Occipital lobe (tissue), 2 donors: ENCODE measurements around the gene SHC2. TPM values are rescaled to one million over a fixed set of nuclear protein-coding genes. Genes with fewer than 3 reads are reported as not detected.
"Not testable (repeated sequence)": the region's sequence is repeated elsewhere in the genome, so short reads cannot be mapped to it uniquely, and the experiment has no call there.

Experiments
- DNase-seq: peaks from one replicate; lab custom pipeline; 2025; lab: John Stamatoyannopoulos, UW
- total RNA-seq: library from RNA; depleted of rRNA; stranded (reverse); fragments of >200 nt; gene quantifications from one replicate; pipeline ENCODE4 v1.2.3, GENCODE V29; 2014

The SHC2 gene
- total RNA-seq, 1 donor from 2014 or later, result 13.9 TPM

DNA sequence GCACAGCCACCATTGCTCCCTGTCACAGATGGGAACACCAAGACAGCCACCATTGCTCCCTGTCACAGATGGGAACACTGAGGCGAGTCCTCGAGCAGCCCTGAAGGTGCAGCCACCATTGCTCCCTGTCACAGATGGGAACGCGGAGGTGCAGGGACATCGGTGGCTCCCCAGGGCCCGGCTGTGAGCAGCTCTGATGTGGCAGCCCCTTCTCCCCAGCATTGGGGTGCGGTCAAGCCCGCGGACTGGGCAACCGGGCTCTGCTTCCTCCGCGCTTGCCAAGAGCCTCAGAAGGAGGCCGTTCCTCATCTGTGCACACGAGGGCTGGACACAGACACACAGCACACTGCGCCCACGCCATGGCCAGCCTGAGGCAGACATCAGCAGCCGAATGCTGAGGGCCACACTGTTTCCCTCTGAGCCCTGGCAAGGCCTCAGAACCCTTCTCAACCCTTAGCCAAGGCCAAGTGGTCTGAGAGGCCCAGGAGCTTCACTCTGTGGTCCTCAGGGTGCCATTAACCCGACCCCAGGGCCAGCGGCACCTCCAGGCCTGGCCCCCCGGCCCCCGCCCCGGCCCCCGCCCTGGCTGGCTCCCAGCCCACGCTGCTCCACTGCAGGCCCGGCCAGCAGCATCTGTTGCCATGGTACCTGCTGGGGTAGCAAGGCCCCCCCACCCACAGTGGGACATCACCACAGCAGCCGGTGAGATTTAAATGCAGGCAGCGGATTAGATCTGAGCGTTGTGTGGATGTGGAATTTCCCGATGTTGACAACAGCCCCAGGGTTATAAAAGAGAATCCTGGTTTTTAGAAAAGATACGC is 70.2 kb downstream of the SHC2 start:
- no peak for DNase-seq

DNA sequence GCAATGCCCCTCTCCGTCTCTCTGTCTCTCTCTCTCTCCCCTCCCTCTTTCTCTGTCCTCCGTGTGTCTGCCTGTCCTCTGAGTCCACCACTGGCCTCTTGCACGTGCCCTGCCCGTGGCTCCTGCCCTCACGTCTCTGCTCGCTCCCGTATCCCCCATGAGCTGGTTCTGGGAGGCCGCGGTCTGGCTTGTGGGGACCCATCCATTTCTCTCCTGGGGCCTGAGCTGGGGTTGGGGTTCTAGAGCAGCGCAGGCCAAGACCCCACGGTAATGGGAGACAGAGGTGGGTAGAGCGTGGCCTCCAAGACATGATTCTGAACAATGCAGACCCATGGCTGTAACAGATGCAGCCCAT is 70.9 kb downstream of the SHC2 start:
- DNase-seq, result no peak

DNA sequence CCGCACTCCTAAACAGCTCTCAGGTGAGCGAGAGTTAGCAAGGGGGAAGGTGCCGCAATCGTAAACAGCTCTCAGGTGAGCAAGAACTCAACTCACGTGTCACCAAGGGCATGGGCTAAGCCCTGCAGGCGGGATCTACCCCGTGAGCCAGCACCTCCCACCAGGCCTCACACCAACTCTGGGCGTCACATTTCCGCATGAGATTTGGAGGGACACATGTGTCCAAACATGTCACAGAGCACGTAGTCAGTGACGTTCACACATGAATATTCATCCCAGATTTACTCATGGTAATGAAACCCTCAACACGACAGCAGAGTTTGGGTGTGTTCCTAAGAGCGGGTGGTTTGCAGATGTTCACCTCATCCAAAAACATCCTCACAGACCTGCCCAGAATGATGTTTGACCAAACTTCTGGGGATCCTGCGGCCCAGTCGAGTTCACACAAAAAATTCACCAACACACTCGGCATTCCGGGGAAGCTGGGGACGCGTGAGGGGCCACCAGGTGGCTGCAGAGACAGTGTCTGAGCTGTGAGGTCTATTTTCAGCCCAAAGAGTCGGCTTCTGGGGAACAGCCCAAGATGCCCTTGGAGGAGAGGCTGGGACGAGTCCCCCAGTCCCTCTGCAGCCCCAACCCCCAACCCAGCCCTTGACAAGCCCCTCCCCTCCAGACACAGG is 71.4 kb downstream of the SHC2 start:
- DNase-seq, result no peak

DNA sequence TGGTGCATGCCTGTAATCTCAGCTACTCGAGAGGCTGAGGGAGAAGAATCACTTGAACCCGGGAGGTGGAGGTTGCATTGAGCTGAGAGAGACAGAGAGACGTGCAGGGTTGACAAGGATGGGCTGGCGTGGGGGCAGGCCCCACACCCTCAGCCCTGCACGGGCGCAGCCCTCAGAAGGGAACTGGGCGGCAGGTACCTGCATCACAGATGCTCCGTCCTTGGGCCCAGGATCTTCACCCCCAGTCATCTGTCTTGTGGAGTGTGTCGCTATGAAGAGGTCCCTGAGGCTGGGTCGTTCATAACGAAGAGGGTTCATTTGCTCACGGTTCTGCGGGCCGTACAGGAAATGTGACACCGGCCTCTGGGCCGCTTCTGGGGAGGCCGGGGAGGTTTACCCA is 72.1 kb downstream of the SHC2 start:
- DNase-seq, result no peak

DNA sequence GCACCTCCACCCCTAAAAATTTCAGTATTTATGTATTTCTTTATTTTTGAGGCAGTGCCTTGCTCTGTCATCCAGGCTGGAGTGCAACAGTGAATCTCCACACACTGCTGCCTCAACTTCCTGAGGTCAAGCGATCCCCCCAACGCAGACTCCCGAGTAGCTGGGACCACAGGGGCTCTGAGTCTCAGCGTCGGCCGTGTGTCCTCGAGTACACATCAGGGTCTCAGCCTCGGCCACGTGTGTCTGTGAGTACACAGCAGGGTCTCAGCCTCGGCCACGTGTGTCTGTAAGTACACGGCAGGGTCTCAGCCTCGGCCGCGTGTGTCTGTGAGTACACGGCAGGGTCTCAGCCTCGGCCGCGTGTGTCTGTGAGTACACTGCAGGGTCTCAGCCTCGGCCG is 73.1 kb downstream of the SHC2 start:
- no peak for DNase-seq

DNA sequence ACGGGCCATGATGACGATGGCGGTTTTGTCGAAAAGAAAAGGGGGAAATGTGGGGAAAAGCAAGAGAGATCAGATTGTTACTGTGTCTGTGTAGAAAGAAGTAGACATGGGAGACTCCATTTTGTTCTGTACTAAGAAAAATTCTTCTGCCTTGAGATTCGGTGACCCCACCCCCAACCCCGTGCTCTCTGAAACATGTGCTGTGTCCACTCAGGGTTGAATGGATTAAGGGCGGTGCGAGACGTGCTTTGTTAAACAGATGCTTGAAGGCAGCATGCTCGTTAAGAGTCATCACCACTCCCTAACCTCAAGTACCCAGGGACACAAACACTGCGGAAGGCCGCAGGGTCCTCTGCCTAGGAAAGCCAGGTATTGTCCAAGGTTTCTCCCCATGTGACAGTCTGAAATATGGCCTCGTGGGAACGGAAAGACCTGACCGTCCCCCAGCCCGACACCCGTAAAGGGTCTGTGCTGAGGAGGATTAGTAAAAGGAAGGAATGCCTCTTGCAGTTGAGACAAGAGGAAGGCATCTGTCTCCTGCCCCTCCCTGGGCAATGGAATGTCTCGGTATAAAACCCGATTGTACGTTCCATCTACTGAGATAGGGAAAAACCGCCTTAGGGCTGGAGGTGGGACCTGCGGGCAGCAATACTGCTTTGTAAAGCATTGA is 74.1 kb downstream of the SHC2 start:
- not testable (repeated sequence) for DNase-seq

DNA sequence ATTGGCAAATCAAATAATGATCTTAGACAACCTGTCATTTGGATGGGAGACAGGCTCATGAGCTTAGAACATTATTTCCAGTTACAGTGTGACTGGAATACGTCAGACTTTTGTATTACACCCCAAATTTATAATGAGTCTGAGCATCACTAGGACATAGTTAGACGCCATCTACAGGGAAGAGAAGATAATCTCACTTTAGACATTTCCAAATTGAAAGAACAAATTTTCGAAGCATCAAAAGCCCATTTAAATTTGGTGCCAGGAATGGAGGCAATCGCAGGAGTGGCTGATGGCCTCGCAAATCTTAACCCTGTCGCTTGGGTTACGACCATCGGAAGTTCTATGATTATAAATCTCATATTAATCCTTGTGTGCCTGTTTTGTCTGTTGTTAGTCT is 74.6 kb downstream of the SHC2 start:
- not testable (repeated sequence) for DNase-seq

DNA sequence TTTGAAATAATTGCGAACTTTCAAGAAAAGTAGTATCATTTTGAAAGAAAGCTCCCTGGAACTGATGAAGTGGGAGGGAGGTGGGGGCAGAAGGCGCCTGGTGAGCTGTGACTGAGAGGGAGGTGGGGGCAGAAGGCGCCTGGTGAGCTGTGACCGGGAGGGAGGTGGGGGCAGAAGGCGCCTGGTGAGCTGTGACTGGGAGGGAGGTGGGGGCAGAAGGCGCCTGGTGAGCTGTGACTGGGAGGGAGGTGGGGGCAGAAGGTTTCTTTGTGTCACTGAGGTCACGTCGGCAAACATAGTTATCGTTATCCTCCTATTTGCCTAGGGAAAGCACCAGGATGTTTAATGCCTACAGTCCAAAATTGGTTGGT is 76.0 kb downstream of the SHC2 start:
- no peak for DNase-seq

DNA sequence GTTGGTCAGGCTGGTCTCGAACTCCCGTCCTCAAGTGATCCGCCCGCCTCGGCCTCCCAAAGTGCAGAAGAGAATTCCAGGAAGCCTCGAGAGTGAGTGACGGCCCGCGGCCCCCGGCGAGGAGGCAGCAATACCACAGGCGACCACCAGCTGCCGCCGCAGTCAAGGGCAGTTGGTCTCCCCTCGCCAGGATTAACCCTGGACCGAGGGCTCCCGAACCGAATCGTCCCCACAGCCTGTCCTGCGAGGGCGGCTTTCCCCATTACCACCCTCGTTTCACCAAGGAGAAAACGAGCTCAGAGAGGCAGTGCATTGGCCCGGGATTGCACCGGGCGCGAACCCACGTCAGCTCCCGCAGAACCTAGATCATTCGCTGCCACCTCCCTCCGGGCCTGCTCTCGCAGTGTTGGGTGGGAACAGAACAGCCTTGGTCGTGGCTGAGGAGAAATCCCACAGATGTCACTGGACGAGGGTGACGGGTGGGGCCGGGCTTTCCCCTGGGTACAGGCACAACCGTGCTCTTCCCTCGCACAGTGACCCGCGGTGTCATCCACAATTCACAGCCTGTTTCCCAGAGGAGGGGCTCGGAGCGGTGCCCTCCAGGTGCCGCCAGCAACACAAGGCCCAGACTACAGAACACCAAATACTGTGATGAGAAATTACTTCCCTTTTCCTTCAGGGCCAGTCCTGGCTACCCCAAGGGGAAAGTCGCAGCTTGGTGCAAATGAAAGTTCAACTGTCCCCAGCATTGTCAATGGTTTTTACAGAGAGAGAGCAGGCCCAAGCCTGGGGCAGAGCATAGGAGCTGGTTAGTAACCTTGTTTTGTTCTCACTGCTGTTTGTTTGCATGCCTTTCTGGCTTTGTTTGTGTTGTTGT is 76.7 kb downstream of the SHC2 start:
- no peak for DNase-seq

DNA sequence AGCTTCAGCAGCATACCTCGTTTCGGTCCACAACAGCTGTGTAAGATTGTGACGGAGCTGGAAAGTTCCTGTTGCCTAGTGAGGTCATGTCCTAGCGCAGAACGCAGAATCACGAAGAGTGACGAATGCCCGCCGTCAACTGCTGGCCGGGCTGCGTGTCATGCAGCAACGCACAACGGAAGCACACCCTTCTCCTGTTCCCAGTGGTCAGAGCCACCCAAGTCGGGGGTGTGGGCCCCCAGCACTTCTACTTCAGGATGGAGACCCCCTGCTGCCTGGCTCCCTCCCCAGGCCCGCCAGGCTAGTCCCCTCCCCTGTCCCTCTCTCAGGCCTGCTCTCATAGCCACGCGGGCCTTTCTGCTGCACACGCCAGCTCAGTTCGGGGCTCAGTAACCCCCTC is 77.8 kb downstream of the SHC2 start:
- no peak for DNase-seq

DNA sequence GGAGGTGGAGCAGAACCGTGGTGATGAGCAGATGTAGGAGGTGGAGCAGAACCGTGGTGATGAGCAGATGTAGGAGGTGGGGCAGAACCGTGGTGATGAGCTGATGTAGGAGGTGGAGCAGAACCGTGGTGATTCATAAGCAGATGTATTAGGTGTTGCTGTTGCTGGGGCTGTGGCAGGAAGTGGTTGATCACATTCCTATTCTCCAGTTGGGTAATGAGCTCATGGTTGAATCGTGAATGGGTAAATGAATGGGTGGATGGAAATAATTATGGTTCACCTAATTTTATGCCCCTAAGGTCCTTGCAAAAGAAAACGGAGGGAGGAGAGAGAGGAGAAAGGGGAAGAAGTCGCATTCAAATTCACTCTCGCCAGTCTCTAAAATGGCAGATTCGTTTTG is 78.3 kb downstream of the SHC2 start:
- DNase-seq, result not testable (repeated sequence)

DNA sequence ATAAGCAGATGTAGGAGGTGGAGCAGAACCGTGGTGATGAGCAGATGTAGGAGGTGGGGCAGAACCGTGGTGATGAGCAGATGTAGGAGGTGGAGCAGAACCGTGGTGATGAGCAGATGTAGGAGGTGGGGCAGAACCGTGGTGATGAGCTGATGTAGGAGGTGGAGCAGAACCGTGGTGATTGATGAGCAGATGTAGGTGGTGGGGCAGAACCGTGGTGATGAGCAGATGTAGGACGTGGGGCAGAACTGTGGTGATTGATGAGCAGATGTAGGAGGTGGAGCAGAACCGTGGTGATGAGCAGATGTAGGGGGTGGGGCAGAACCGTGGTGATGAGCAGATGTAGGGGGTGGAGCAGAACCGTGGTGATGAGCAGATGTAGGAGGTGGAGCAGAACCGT is 78.9 kb downstream of the SHC2 start:
- DNase-seq, result not testable (repeated sequence)

DNA sequence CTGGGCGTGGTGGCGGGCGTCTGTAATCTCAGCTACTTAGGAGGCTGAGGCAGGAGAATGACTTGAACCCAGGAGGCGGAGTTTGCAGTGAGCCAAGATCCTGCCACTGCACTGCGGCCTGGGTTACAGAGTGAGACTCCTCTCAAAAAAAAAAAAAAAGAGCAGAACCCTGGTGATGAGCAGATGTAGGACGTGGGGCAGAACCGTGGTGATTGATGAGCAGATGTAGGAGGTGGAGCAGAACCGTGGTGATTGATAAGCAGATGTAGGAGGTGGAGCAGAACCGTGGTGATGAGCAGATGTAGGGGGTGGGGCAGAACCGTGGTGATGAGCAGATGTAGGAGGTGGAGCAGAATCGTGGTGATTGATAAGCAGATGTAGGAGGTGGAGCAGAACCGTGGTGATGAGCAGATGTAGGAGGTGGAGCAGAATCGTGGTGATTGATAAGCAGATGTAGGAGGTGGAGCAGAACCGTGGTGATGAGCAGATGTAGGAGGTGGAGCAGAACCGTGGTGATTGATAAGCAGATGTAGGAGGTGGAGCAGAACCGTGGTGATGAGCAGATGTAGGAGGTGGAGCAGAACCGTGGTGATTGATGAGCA is 80.1 kb downstream of the SHC2 start:
- not testable (repeated sequence) for DNase-seq

DNA sequence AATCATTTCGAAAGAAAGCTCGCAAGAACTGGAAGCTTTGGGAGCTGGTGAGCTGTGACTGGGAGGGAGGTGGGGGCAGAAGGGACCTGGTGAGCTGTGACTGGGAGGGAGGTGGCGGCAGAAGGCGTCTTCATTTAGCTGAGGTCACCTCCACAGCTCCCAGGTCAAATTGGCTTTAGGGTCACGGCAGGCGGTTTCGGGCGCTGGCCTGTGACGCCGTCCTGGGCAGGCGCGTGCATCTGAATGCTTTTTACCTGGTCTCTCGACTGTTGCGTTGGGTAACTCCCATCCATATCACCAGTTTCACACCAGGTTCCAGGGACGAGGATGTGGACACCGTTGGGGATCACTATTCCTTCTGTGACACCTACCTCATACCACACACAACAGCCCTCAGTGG is 81.0 kb downstream of the SHC2 start:
- no peak for DNase-seq

DNA sequence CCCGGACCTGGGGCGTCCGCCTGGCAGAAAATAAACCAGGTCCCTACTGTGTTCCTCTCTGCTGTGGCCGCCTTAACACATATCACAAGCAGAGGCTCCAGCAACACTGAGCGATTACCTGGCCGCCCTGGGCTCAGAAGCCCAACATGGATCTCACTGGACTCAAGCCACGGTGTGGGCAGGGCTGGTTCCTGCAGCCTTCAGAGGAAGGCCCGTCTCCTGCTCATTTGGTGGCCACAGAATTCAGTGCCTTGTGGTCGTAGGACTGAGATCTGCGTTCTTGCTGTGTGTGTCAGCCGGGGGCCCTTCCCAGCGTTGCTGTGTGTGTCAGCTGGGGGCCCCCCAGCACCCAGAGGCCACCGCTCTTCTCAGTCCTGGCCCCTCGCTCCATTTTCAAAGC is 82.1 kb downstream of the SHC2 start:
- no peak for DNase-seq

DNA sequence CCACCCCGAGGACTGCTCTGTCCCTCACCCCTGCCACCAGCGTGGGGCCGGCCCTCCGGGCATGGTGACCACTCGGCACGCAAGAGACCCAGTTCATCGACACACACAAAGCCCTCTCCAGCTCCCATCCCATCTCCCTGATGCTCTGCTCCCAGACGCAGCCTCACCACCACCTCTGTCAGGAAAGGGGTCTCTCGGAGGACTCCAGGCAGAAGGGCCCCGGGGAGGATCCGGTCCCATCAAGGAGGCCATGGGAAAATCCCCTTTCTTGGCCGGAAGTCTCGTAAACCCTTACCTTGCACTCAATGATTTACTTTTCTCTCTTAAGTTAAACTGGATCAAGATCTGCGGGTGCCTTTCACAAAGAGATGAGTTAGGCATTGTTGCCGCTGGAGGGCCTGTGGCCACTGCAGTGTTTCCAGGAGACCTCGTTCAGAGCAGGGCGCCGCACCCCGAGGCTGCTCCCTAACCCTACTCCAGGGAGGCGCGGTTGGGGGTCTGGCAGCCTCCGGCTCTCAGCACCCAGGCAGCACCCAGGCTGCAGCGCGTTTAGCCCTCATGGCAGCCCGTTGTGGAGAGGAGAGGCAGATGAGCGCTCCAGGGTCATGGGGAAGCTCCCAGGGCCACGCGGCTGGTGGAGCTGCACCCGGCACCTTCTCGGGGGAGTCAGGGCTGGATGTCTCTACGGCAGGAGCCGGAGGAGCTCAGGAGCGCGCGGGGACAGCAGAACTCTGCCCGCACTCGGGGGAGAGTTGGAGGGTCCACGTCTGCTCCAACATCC is 82.8 kb downstream of the SHC2 start:
- no peak for DNase-seq

DNA sequence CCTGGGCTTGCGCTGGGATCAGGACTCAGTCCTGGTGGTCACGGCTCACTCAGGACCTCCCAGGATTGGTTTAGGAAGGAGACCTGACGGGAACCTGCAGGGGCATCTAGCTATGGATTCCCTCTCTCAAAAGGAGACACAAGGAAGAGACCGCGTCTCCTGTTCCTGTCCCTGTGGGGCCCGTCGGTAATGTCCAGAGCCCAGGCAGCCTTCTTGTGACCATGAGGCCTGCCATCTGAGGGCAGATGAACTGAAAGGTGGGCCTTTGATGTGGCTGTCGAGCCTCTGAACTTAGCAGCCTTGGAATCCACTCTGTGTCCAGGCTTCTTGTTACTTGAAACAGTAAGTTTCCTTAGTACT is 84.7 kb downstream of the SHC2 start:
- DNase-seq, result no peak

DNA sequence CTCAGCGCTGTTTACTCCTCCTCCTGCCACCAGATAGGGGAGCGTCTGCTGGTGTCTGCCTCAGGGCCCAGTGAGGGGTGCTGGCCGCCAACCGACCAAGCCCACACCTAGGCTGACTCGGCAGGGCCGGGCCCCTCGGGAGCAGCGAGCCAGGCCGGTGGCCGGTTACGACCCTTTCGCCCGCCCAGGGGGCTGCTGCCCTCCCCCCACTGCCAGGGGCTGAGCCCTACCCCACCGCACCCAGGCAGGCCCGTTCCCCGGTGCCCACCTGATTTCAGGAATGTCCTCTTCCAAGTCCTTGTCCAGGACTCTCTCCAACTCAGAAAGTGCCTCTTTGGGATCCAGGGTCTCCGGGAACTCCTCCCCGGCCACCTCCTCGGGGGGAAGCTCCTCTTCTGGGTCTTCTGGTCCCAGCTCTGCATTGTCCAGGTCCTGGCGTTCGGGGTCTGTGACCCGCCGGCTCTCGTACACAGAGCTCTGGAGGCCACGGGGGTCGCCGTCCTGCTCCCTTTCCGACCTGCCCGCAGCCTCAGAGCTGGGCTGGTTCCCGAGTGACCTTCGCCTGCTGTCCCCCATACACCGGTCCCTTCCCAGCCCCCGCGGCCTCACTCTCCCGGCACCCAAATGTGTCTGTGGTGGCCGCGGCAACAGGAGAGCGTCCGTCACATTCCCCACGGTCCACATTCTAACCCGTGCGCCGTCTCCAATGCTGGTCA is 85.3 kb downstream of the SHC2 start:
- DNase-seq, result no peak

DNA sequence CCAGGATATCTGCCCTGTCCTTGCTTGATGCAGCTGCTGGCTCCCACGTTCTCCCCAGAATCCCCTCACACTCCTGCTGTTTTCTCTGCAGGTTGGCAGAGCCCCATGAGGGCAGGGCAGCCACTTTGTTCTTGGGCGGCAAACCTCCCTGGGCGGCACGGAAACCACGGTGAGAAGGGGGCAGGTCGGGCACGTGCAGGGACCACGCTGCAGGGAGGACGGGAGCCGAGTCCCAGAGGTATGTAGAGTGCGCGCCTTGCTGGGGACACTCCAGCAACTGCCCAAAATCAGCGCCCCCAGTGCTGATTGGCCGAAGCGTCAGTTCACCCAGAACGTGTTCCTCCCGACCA is 86.0 kb downstream of the SHC2 start:
- DNase-seq, result no peak
